ENCODE results near the gene SERINC4. TPM values are rescaled to one million over a fixed set of nuclear protein-coding genes. Genes with fewer than 3 reads are reported as not detected.

SERINC4 gene
- not detected in 2 replicates for total RNA-seq

GRCh38 chr15:43799945-43800285, at the start of gene SERINC4:
Gene SERINC4 (minus strand): TSS chr15:43800220. CDS start chr15:43799986, 234 bp downstream.

GRCh38 chr15:43826508-43827341, 26.7 kb upstream of the SERINC4 start, which contains the start of gene WDR76:
Gene WDR76 (plus strand): TSS chr15:43827002. CDS start chr15:43827033, 31 bp downstream.

GRCh38 chr15:43824302-43825246, 24.6 kb upstream of the SERINC4 start, which contains the start of gene MFAP1:
Gene MFAP1 (minus strand): TSS chr15:43824690. CDS start chr15:43824569, 121 bp downstream.

GRCh38 chr15:43800286-43801141, 494 bp upstream of the SERINC4 start, which contains the start of gene HYPK:
Gene HYPK (plus strand): TSS chr15:43800599. CDS start chr15:43800623, 24 bp downstream.

GRCh38 chr15:43791993-43792760, 7.8 kb downstream of the SERINC4 start, which contains the start of gene SERF2:
Gene SERF2 (plus strand): TSS chr15:43792320. CDS start chr15:43792377, 57 bp downstream.

GRCh38 chr15:43776718-43777266, 23.2 kb downstream of the SERINC4 start, which contains the start of gene ELL3:
Gene ELL3 (minus strand): TSS chr15:43776966. CDS start chr15:43776901, 65 bp downstream.

GRCh38 chr15:43746245-43746902, 53.6 kb downstream of the SERINC4 start, which contains the start of gene PDIA3:
Gene PDIA3 (plus strand): TSS chr15:43746438. CDS start chr15:43746540, 102 bp downstream.

Other genes starting within 250 kb of the SERINC4 start
- gene PPIP5K1, start 210.0 kb downstream of the SERINC4 start, total RNA-seq = 4.5 and 6.9 TPM in 2 replicates
- gene CKMT1B, start 206.2 kb downstream of the SERINC4 start, total RNA-seq = 1.0 TPM in 1 of 2 replicates, not detected in the other
- not detected in 2 replicates for gene STRC, start 181.4 kb downstream of the SERINC4 start, total RNA-seq
- 0.65 TPM in 1 of 2 replicates, not detected in the other for gene CATSPER2, start 151.4 kb downstream of the SERINC4 start, total RNA-seq
- not detected in 2 replicates for gene CKMT1A, start 106.4 kb downstream of the SERINC4 start, total RNA-seq
- gene PDIA3, start 53.8 kb downstream of the SERINC4 start, total RNA-seq = 295 and 351 TPM in 2 replicates
- 3.2 and 3.7 TPM in 2 replicates for gene ELL3, start 23.3 kb downstream of the SERINC4 start, total RNA-seq
- gene SERF2, start 7.9 kb downstream of the SERINC4 start, total RNA-seq = 1,226 and 1,940 TPM in 2 replicates
- gene HYPK, start 379 bp upstream of the SERINC4 start, total RNA-seq = 8.0 and 20.6 TPM in 2 replicates
- gene MFAP1, start 24.5 kb upstream of the SERINC4 start, total RNA-seq = 21.1 and 27.1 TPM in 2 replicates
- 5.6 and 15.8 TPM in 2 replicates for gene WDR76, start 26.8 kb upstream of the SERINC4 start, total RNA-seq

Data from epithelial cell of alveolus of lung (primary cell).